HG03159 (cell line): ENCODE data around the gene BANP.
"Not testable (repeated sequence)": the region's sequence is repeated elsewhere in the genome, so short reads cannot be mapped to it uniquely, and the experiment has no call there.

Experiments
- ATAC-seq: cut with Tn5 transposase; IDR thresholded peaks from one replicate; pipeline ENCODE4 v1.9.1; 2021; ENCODE audit warnings: mild to moderate bottlenecking, moderate library complexity; ENCODE audit not compliant: unreplicated experiment

BANP gene

GRCh38 chr16:88013766-88014251, 62.6 kb downstream of the BANP start:
- no peak for ATAC-seq

GRCh38 chr16:88014252-88014781, 63.1 kb downstream of the BANP start:
- no peak for ATAC-seq

- ATAC-seq, result no peak
These were observed 63.9 kb downstream of the BANP start for GRCh38 chr16:88014954-88015805.

GRCh38 chr16:88015806-88016140, 64.5 kb downstream of the BANP start:
- no peak for ATAC-seq

GRCh38 chr16:88016386-88016785, 65.2 kb downstream of the BANP start:
- ATAC-seq, result not testable (repeated sequence)

- ATAC-seq, result no peak
These were observed 65.7 kb downstream of the BANP start for GRCh38 chr16:88016964-88017363.

GRCh38 chr16:88017587-88018101, 66.4 kb downstream of the BANP start:
- ATAC-seq, result no peak

- not testable (repeated sequence) for ATAC-seq
These were observed 67.1 kb downstream of the BANP start for GRCh38 chr16:88018382-88018781.

- ATAC-seq, result not testable (repeated sequence)
These were observed 68.0 kb downstream of the BANP start for GRCh38 chr16:88019041-88019820.

- no peak for ATAC-seq
These were observed 68.7 kb downstream of the BANP start for GRCh38 chr16:88019821-88020515.

GRCh38 chr16:88020516-88020885, 69.3 kb downstream of the BANP start:
- ATAC-seq, result no peak

GRCh38 chr16:88021041-88021970, 70.1 kb downstream of the BANP start:
- not testable (repeated sequence) for ATAC-seq

GRCh38 chr16:88022076-88023042, 71.1 kb downstream of the BANP start:
- ATAC-seq, result no peak

- ATAC-seq, result no peak
These were observed 72.1 kb downstream of the BANP start for GRCh38 chr16:88023366-88023765.

GRCh38 chr16:88023786-88024185, 72.6 kb downstream of the BANP start:
- ATAC-seq, result no peak

- not testable (repeated sequence) for ATAC-seq
These were observed 73.4 kb downstream of the BANP start for GRCh38 chr16:88024491-88025085.

GRCh38 chr16:88025086-88025492, 73.9 kb downstream of the BANP start:
- not testable (repeated sequence) for ATAC-seq
